ENCODE results near the gene CHRNB1.
A peak's percentile ranks its signal among the peaks of the same experiment; 100 is the strongest.
"Not testable (repeated sequence)": the region's sequence is repeated elsewhere in the genome, so short reads cannot be mapped to it uniquely, and the experiment has no call there.

The CHRNB1 gene

GRCh38 chr17:7462474-7463371 lies 17.9 kb downstream of the CHRNB1 start:
- no peak for DNase-seq
- TF ChIP-seq POLR2A (IDR thresholded peaks at IDR 0.05; ENCODE audit: low read length) (no peak), GATA1 (IDR thresholded peaks at IDR 0.05; ENCODE audit: low read depth, low read length) (no peak)

GRCh38 chr17:7463372-7463846 lies 18.5 kb downstream of the CHRNB1 start:
- no peak for DNase-seq
- TF ChIP-seq GATA1 (IDR thresholded peaks at IDR 0.05; ENCODE audit: low read depth, low read length) (no peak), POLR2A (IDR thresholded peaks at IDR 0.05; ENCODE audit: low read length) (no peak)

DNA sequence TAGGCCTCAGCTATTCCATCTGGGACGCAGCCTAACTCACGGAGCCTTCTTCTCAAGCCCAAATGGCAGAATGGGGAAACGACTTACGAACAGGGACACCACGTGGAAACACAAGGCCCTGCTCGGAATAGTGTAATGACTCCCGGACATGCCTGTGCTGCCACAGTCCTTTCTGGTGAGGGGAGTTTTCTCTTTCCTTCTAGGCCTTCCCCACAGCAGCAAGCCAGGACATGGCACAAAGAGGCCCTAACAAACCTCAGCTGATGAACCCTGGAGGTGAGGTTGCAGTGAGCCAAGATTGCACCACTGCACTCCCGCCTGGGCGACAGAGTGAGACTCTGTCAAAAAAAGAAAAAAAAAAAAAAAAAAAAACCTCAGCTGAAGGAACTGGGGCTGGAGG lies 19.2 kb downstream of the CHRNB1 start:
- no peak for DNase-seq
- no peak for TF ChIP-seq GATA1 (IDR thresholded peaks at IDR 0.05; ENCODE audit: low read depth, low read length)
- no peak for TF ChIP-seq POLR2A (IDR thresholded peaks at IDR 0.05; ENCODE audit: low read length)

DNA sequence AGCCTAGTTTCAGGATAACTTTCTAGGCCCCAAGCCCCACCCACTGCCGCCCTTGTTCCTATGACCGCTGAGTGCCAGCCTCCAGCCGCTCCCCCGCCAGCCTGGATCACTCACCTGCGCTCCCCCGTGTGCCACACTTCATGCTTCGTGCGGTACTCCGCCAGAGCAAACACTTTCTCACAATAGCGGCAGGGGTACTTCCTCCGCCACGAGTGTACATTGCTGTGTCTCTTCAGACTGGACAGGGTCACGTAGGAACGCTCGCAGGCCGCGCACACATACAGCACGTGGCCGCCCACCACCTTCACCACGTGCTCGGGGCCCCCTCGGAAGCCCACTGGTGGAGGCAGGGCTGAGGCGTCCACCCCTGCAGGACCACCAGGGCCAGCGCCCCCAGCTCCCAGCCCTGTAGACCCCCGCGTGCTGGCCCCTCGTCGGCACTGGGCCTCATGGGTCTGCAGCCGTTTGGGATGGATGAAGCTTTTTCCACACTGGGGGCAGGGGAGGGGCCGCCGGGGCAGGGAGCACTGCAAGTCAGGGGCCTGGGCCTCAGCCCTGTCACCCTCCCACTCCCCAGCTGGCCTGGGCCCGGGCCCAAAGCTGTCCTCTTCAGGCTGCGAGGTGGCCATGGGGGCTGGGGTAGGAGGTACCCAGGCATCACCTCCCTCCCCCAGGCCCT lies 20.9 kb downstream of the CHRNB1 start:
- TF ChIP-seq POLR2A (IDR thresholded peaks at IDR 0.05; ENCODE audit: low read length) (no peak), GATA1 (IDR thresholded peaks at IDR 0.05; ENCODE audit: low read depth, low read length) (no peak)
- no peak for DNase-seq

GRCh38 chr17:7466318-7466638 lies 21.4 kb downstream of the CHRNB1 start:
- TF ChIP-seq POLR2A (IDR thresholded peaks at IDR 0.05; ENCODE audit: low read length) (no peak), GATA1 (IDR thresholded peaks at IDR 0.05; ENCODE audit: low read depth, low read length) (no peak)

DNA sequence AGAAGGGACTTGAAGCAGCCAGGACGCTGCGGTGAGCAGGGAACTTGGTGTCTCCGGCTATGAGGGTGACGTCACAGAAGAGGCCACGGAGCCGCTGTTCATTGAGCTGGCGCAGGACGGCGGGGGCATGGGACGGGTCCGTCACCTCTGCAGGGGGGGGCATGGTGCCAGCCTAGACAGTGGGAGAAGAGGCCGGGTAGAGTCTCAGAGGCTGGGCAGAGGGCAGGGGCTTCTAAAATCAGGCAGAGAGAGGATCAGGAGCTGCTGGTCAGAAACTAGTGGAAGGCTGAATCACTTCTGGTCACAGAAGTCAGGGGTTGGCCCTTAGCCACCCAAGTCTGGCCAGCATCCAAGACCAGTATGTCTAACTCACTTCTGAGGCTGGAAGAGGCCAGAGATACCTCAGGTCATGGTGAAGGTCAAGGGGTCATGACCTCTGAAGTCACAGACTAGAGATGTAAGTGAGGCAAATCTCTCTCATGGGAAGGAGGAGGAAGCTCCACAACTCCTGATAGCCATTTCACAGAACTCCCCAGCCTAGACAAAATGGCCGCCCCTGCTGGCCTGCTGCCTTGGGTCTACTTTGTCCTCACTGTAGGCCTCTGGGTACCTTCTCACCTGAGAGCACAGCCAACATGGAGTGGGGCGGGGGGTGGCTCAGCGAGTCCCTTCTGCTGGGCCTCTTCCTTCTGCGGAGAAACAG lies 21.9 kb downstream of the CHRNB1 start:
- DNase-seq: peak; percentile 71 to 74
- TF ChIP-seq GATA1 (IDR thresholded peaks at IDR 0.05; ENCODE audit: low read depth, low read length) (no peak), POLR2A (IDR thresholded peaks at IDR 0.05; ENCODE audit: low read length) (no peak)

More at GRCh38 chr17:7466318-7466638, 21.4 kb downstream of the CHRNB1 start:
- DNase-seq: no peak

GRCh38 chr17:7467498-7467897 lies 22.6 kb downstream of the CHRNB1 start:
- DNase-seq: no peak
- TF ChIP-seq POLR2A (IDR thresholded peaks at IDR 0.05; ENCODE audit: low read length) (no peak), GATA1 (IDR thresholded peaks at IDR 0.05; ENCODE audit: low read depth, low read length) (no peak)

DNA sequence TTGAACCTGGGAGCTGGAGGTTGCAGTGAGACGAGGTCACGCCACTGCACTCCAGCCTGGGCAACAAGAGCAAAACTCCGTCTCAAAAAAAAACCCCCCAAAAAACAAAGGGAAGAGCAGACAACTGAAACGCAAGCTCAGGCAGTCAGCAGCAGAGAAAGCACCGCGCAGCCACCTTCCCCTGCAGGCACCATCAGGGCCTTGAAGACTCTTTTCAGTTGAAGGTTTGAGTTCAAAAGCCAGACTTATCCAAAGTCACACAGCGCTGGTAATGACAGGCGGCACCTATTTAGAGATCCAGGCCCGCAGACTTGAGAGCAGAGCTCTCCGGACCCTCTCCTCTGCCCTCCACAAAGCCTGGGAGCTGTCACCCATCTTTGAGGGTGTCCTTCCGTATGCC lies 23.4 kb downstream of the CHRNB1 start:
- no peak for TF ChIP-seq GATA1 (IDR thresholded peaks at IDR 0.05; ENCODE audit: low read depth, low read length)
- no peak for TF ChIP-seq POLR2A (IDR thresholded peaks at IDR 0.05; ENCODE audit: low read length)
- no peak for DNase-seq

DNA sequence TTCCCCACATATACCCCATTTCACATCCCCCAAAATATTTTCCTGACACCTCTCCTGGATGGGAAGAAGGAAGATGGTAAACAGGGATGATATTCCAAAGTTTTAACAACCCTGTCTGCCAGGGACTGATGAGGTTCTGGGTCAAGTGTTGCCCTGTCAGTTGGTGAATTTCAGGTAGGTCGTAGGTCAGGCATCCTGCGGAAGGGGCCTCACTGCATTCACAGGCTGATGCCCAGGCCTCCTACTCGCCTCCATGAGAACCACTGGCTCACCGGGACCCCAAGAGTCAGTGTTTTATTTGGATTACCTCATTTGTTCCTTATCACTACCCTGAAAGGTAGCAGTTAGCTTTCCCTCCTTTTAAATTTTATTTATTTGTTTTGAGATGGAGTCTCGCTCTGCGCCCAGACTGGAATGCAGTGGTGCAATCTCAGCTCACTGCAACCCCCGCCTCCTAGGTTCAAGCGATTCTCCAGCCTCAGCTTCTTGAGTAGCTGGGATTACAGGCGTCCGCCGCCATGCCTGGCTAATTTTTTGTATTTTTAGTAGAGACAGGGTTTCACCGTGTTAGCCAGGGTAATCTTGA lies 24.0 kb downstream of the CHRNB1 start:
- no peak for DNase-seq
- TF ChIP-seq POLR2A (IDR thresholded peaks at IDR 0.05; ENCODE audit: low read length): no peak
- no peak for TF ChIP-seq GATA1 (IDR thresholded peaks at IDR 0.05; ENCODE audit: low read depth, low read length)

- not testable (repeated sequence) for DNase-seq
Observed at GRCh38 chr17:7469843-7470242, 25.0 kb downstream of the CHRNB1 start.

DNA sequence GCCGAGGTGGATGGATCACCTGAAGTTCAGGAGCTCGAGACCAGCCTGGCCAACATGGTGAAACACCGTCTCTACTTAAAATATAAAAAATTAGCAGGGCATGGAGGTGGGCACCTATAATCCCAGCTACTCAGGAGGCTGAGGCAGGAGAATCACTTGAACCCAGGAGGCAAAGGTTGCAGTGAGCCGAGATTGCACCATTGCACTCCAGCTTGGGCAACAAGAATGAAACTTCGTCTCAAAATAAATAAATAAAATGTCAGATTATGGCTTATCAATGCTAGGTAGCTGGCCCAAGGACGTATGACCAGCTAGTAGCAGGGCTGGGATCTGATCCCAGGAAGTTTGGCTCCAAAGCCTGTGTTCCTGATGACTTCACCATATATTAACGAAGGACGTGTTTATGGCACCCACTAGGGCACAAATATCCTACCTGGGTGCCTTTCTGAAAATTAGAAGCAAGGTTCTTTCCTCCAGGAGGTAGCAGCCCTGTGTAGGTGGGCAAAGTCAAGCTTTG lies 25.7 kb downstream of the CHRNB1 start:
- not testable (repeated sequence) for DNase-seq

GRCh38 chr17:7471729-7472128 lies 26.9 kb downstream of the CHRNB1 start:
- TF ChIP-seq POLR2A (IDR thresholded peaks at IDR 0.05; ENCODE audit: low read length) (no peak), GATA1 (IDR thresholded peaks at IDR 0.05; ENCODE audit: low read depth, low read length) (no peak)

GRCh38 chr17:7474767-7475166 lies 29.9 kb downstream of the CHRNB1 start:
- DNase-seq: not testable (repeated sequence)

More at GRCh38 chr17:7471729-7472128, 26.9 kb downstream of the CHRNB1 start:
- DNase-seq: no peak
